B cell (primary cell): ENCODE measurements around the gene MYO5C. TPM values are rescaled to one million over a fixed set of nuclear protein-coding genes. Genes with fewer than 3 reads are reported as not detected.

Experiments used
- ATAC-seq: fragments of 200-7000 bp; cut with Tn5 transposase; one replicate; pipeline ENCODE4 v1.10.0; 2021; ENCODE audit warnings: low read depth, mild to moderate bottlenecking, moderate number of reproducible peaks, moderate library complexity
- CTCF ChIA-PET: fragments of 350-600 bp; sonication (Branson Sonifier 250); formaldehyde crosslinking; loops from one replicate; lab custom pipeline; 2021; ENCODE audit warnings: antibody characterized with exemption, inconsistent platforms; lab: Charles Lee
- POLR2A ChIA-PET: fragments of 350-600 bp; sonication (Branson Sonifier 250); formaldehyde crosslinking; loops from one replicate; lab custom pipeline; 2021; ENCODE audit warnings: antibody characterized with exemption; lab: Charles Lee
- DNase-seq: peaks from one replicate; pipeline ENCODE4 v3.0.0; 2013
- H2AFZ ChIP-seq: 2 replicates; pipeline ENCODE4 v1.6.1; 2012; ENCODE audit warnings: mild to moderate bottlenecking, low read depth, low read length; ENCODE audit not compliant: insufficient read depth, poor library complexity, severe bottlenecking
- H3K27ac ChIP-seq, 2 donors: 1 replicate in 1 of 2; 2 replicates in 1 of 2; pipeline ENCODE4 v1.5.1; 2012 to 2013; ENCODE audit warnings: low read length in 2 of 2, mild to moderate bottlenecking in 2 of 2, moderate library complexity in 1 of 2
- H3K27me3 ChIP-seq, 4 experiments: fragments of 200-600 bp in 1 of 4; sonication (generic) in 1 of 4; replicated peaks in 1 of 4; 1 replicate in 2 of 4; 2 replicates in 2 of 4; pipeline versions ENCODE4 v1.6.1 to v1.7.0; 2013 to 2016; ENCODE audit warnings: low read length in 3 of 4, mild to moderate bottlenecking in 2 of 4, mixed read lengths in 1 of 4, moderate library complexity in 1 of 4; ENCODE audit not compliant: insufficient read depth in 4 of 4, control insufficient read depth in 3 of 4; ENCODE audit errors: control extremely low read depth in 1 of 4
- H3K36me3 ChIP-seq, 2 experiments: replicated peaks in 1 of 2; 1 replicate in 1 of 2; 2 replicates in 1 of 2; pipeline versions ENCODE4 v1.6.1 to v1.7.1; 2013; ENCODE audit warnings: low read length in 1 of 2; ENCODE audit not compliant: insufficient read depth in 2 of 2, control insufficient read depth in 1 of 2; ENCODE audit errors: control extremely low read depth in 1 of 2, extremely low read depth in 1 of 2
- H3K4me1 ChIP-seq, 2 donors: fragments of 200-600 bp in 1 of 2; sonication (generic) in 1 of 2; 1 replicate in 1 of 2; 2 replicates in 1 of 2; pipeline versions ENCODE4 v1.5.1 to v1.6.1; 2013 to 2017; ENCODE audit warnings: low read length in 2 of 2; ENCODE audit not compliant: control insufficient read depth in 2 of 2, insufficient read depth in 2 of 2
- H3K4me2 ChIP-seq: replicated peaks from 2 replicates; pipeline ENCODE3; 2012; ENCODE audit warnings: mild to moderate bottlenecking, low read depth, low read length; ENCODE audit not compliant: poor library complexity, severe bottlenecking
- H3K4me3 ChIP-seq, 5 experiments: fragments of 200-600 bp in 1 of 5; sonication (generic) in 1 of 5; 1 replicate in 3 of 5; 2 replicates in 2 of 5; pipeline versions ENCODE4 v1.5.1 to v1.7.0; 2011 to 2016; ENCODE audit warnings: low read length in 4 of 5, mild to moderate bottlenecking in 4 of 5, low read depth in 2 of 5, control low read depth in 1 of 5, moderate library complexity in 1 of 5; ENCODE audit not compliant: insufficient read depth in 1 of 5; ENCODE audit errors: control extremely low read depth in 1 of 5, extremely low read depth in 1 of 5
- H3K79me2 ChIP-seq: fragments of 200-600 bp; sonication (generic); one replicate; pipeline ENCODE4 v1.6.0; 2016; ENCODE audit warnings: low read length; ENCODE audit not compliant: control insufficient read depth, insufficient read depth
- H3K9ac ChIP-seq: fragments of 200-600 bp; sonication (generic); 2 replicates; pipeline ENCODE4 v1.6.1; 2017; ENCODE audit warnings: mild to moderate bottlenecking, low read length, moderate library complexity
- H3K9me3 ChIP-seq, 3 donors: one replicate each; pipeline versions ENCODE4 v1.6.1 to v1.7.1; 2013; ENCODE audit warnings: low read length in 2 of 3; ENCODE audit not compliant: control insufficient read depth in 2 of 3, insufficient read depth in 1 of 3; ENCODE audit errors: control extremely low read depth in 1 of 3
- H4K20me1 ChIP-seq: 2 replicates; pipeline ENCODE4 v1.6.0; 2012; ENCODE audit warnings: mild to moderate bottlenecking, low read length; ENCODE audit not compliant: insufficient read depth, control insufficient read depth, poor library complexity, severe bottlenecking
- H3K27ac Mint-ChIP-seq: one replicate; pipeline ENCODE4 v1.8.0; 2021; ENCODE audit warnings: mixed read lengths
- H3K27me3 Mint-ChIP-seq: one replicate; pipeline ENCODE4 v1.8.0; 2021; ENCODE audit warnings: mixed read lengths
- H3K4me1 Mint-ChIP-seq: one replicate; pipeline ENCODE4 v1.8.0; 2021; ENCODE audit warnings: mixed read lengths
- H3K4me3 Mint-ChIP-seq: one replicate; pipeline ENCODE4 v1.8.0; 2021; ENCODE audit warnings: mixed read lengths
- H3K9me3 Mint-ChIP-seq: one replicate; pipeline ENCODE4 v1.8.0; 2022; ENCODE audit warnings: mixed read lengths; ENCODE audit not compliant: insufficient read depth
- CTCF ChIP-seq: fragments of 200-600 bp; IDR thresholded peaks from one replicate; pipeline ENCODE4 v1.8.0; 2022; ENCODE audit warnings: antibody characterized with exemption, mild to moderate bottlenecking
- EZH2 ChIP-seq: IDR thresholded peaks from 2 replicates; pipeline ENCODE4 v1.6.1; 2012; ENCODE audit warnings: borderline replicate concordance, low read depth, mild to moderate bottlenecking, moderate library complexity, low read length; ENCODE audit not compliant: insufficient read depth, poor library complexity, severe bottlenecking
- WGBS: methylation state at CpG from one replicate; pipeline ENCODE4 v1.1.5; 2013; ENCODE audit warnings: missing lambda C conversion rate; ENCODE audit not compliant: insufficient coverage; 5-methylcytosine and 5-hydroxymethylcytosine counted together
- intact Hi-C: fragments of 100-400 bp; cut with micrococcal nuclease; formaldehyde crosslinking; loops from one replicate; pipeline ENCODE4 v1.10.0; 2022
- polyA plus RNA-seq: library from polyadenylated mRNA; depleted of rRNA; stranded (reverse); fragments of >200 nt; gene quantifications from 2 replicates; pipeline ENCODE4 v1.2.3, GENCODE V29; 2012
- total RNA-seq, 2 donors: library from RNA; stranded (reverse); fragments of 120-200 nt in 1 of 2; gene quantifications; 1 replicate in 1 of 2; 2 replicates in 1 of 2; pipeline versions ENCODE4 v1.2.3 to v1.2.4, GENCODE V29; 2013 to 2022

MYO5C gene
- total and polyA plus RNA-seq, 2 donors (not counting 1 experiment from before 2014, with no cell fraction given), result 0.54 to 4.5 TPM

DNA sequence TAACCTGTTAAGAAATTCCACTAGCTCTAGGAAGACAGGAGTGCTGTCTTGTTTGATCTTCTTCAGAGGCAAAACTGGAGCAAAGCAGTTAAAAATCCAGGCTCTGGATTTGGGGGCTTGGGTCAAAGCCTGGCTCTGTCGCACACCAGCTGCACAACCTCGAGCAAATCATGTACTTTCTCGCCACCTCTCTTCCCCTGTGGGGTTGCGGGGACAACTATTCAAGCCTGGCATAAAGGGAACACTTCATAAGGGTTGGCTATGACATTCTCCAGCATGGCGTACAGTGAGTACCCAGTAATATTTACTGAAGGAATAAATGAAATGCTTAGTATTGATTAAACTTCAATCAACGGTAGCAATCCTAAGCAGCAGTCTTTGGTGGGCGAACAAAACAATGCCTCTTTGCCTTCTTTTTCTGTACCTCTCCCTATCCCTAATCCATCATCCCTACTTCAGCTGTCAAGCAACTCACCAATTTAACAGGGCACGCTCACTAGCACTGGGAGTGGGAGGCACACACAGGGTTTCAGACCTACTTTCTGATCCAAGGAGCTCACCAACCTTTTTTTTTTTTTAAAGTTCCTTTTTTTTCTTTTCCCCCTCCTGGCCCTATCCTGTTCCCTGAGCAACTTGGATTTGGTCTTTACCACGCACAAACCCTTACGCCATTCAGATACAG, 137.4 kb downstream of the MYO5C start:
- H3K4me3 ChIP-seq, result no peak overlapping the region
- ATAC-seq (no peak), DNase-seq (no peak)
- H4K20me1 ChIP-seq, result peaks cover 64% of the 10 kb centered on the region
- intact Hi-C loops, result no loop called here
- WGBS, result 96% methylated on average over 5 of the region's 10 CpGs
- no peaks in the 10 kb centered on the region for H3K4me1 ChIP-seq
- no peak overlapping the region for H3K27ac Mint-ChIP-seq
- H3K9ac ChIP-seq, result no peak overlapping the region
- no peak overlapping the region for H3K4me2 ChIP-seq
- ChIA-PET POLR2A (no interaction called here), CTCF (interaction anchor here (1.0 to 1.5 kb wide), 2 partner anchors 23 to 69 kb away, joined by 3 to 5 read pairs; no protein-coding TSS in a partner anchor)
- peaks cover 68% of the 10 kb centered on the region for H3K79me2 ChIP-seq
- TF ChIP-seq CTCF (no peak), EZH2 (no peak)
- H3K9me3 ChIP-seq, result no peaks in the 10 kb centered on the region
- H3K4me3 Mint-ChIP-seq, result no peak overlapping the region
- no peak overlapping the region for H3K27ac ChIP-seq
- H3K36me3 ChIP-seq, result peaks cover 0 to 63% of the 10 kb centered on the region in 2 experiments
- H2AFZ ChIP-seq, result no peak overlapping the region
- no peaks in the 10 kb centered on the region for H3K27me3 ChIP-seq
- H3K9me3 Mint-ChIP-seq, result no peaks in the 10 kb centered on the region
- H3K4me1 Mint-ChIP-seq, result peaks cover 10% of the 10 kb centered on the region
- no peaks in the 10 kb centered on the region for H3K27me3 Mint-ChIP-seq

DNA sequence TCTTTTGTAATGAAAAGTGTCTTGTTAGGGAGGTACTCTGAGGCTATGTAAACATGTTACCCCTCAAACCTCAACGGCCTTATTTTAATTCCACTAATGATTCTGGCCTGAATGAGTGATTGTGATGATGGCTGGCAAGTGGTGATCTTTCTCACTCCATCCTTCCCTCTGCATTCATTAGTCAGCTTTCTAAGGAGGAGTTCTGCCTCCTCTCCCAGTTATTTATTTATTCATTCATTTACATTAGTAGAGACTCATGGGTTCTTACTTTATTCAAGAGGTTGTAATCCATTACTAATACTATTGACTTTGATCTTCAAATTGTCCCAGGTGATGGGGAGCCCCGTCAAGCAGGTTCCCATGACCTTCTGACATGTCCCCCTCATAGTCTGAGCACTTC, 139.7 kb downstream of the MYO5C start:
- H2AFZ ChIP-seq, result no peak overlapping the region
- H3K4me2 ChIP-seq, result no peak overlapping the region
- no peaks in the 10 kb centered on the region for H3K27me3 ChIP-seq
- 100% methylated on average over 1 of the region's 2 CpGs for WGBS
- no peaks in the 10 kb centered on the region for H3K9me3 Mint-ChIP-seq
- no peak overlapping the region for H3K9ac ChIP-seq
- TF ChIP-seq CTCF, result no peak
- TF ChIP-seq EZH2, result no peak
- intact Hi-C loops, result no loop called here
- H3K79me2 ChIP-seq, result peaks cover 44% of the 10 kb centered on the region
- H3K27ac ChIP-seq, result no peak overlapping the region
- H3K9me3 ChIP-seq, result no peaks in the 10 kb centered on the region
- H3K4me1 Mint-ChIP-seq, result peaks cover 17% of the 10 kb centered on the region
- ChIA-PET CTCF (interaction anchor here (1.6 kb wide), 1 partner anchor 16 kb away, joined by 6 read pairs; no protein-coding TSS in a partner anchor), POLR2A (no interaction called here)
- peaks cover 0 to 7% of the 10 kb centered on the region in 2 donors for H3K4me1 ChIP-seq
- DNase-seq (no peak), ATAC-seq (no peak)
- peaks cover 0 to 62% of the 10 kb centered on the region in 2 experiments for H3K36me3 ChIP-seq
- no peak overlapping the region for H3K4me3 ChIP-seq
- H4K20me1 ChIP-seq, result peaks cover 50% of the 10 kb centered on the region
- no peaks in the 10 kb centered on the region for H3K27me3 Mint-ChIP-seq
- no peak overlapping the region for H3K4me3 Mint-ChIP-seq
- H3K27ac Mint-ChIP-seq, result no peak overlapping the region
